HEK293 (cell line): ENCODE measurements around the gene BAG1.

Experiments
- BCL11B ChIP-seq: fragments of 450-650 bp; formaldehyde crosslinking; IDR thresholded peaks from 2 replicates; pipeline ENCODE4 v1.5.1; 2016; ENCODE audit warnings: low read depth, missing biosample characterization, missing genetic modification characterization
- GLIS2 ChIP-seq: fragments of 450-650 bp; formaldehyde crosslinking; IDR thresholded peaks from 2 replicates; pipeline ENCODE4 v1.5.1; 2016; ENCODE audit warnings: missing biosample characterization, missing genetic modification characterization
- HOXD13 ChIP-seq: sonication (generic); formaldehyde crosslinking; IDR thresholded peaks from 2 replicates; pipeline ENCODE4 v1.8.0; 2022; ENCODE audit warnings: missing genetic modification reagents, borderline replicate concordance
- KLF16 ChIP-seq: fragments of 450-650 bp; formaldehyde crosslinking; IDR thresholded peaks from 2 replicates; pipeline ENCODE4 v1.5.1; 2017; ENCODE audit warnings: missing biosample characterization, missing genetic modification characterization
- KLF7 ChIP-seq: fragments of 450-650 bp; formaldehyde crosslinking; IDR thresholded peaks from 2 replicates; pipeline ENCODE4 v1.5.1; 2016; ENCODE audit warnings: missing biosample characterization, missing genetic modification characterization, borderline replicate concordance
- KLF8 ChIP-seq: fragments of 450-650 bp; formaldehyde crosslinking; IDR thresholded peaks from 2 replicates; pipeline ENCODE4 v1.5.1; 2016; ENCODE audit warnings: missing biosample characterization, missing genetic modification characterization
- KLF9 ChIP-seq: fragments of 450-650 bp; formaldehyde crosslinking; IDR thresholded peaks from 2 replicates; pipeline ENCODE4 v1.5.1; 2016; ENCODE audit warnings: missing biosample characterization, missing genetic modification characterization, low read depth
- OSR2 ChIP-seq: fragments of 450-650 bp; formaldehyde crosslinking; IDR thresholded peaks from 2 replicates; pipeline ENCODE4 v1.5.1; 2016; ENCODE audit warnings: missing biosample characterization, missing genetic modification characterization
- OVOL3 ChIP-seq: fragments of 450-650 bp; formaldehyde crosslinking; IDR thresholded peaks from 2 replicates; pipeline ENCODE4 v1.5.1; 2016; ENCODE audit warnings: missing biosample characterization, missing genetic modification characterization
- PBX3 ChIP-seq: sonication (generic); formaldehyde crosslinking; IDR thresholded peaks from 2 replicates; pipeline ENCODE4 v1.8.1; 2022; ENCODE audit warnings: mild to moderate bottlenecking, moderate library complexity, missing genetic modification reagents
- PRDM10 ChIP-seq: fragments of 450-650 bp; formaldehyde crosslinking; IDR thresholded peaks from 2 replicates; pipeline ENCODE4 v1.5.1; 2016; ENCODE audit warnings: missing biosample characterization, missing genetic modification characterization
- PRDM6 ChIP-seq: fragments of 450-650 bp; formaldehyde crosslinking; IDR thresholded peaks from 2 replicates; pipeline ENCODE4 v1.5.1; 2017; ENCODE audit warnings: missing biosample characterization, missing genetic modification characterization
- SP7 ChIP-seq: fragments of 450-650 bp; formaldehyde crosslinking; IDR thresholded peaks from 2 replicates; pipeline ENCODE4 v1.5.1; 2016; ENCODE audit warnings: missing biosample characterization, missing genetic modification characterization
- TCF7L2 ChIP-seq: IDR thresholded peaks from 2 replicates; pipeline ENCODE4 v1.6.1; 2011; ENCODE audit warnings: low read depth, mild to moderate bottlenecking, inconsistent platforms, low read length, moderate library complexity, borderline replicate concordance
- ZBTB11 ChIP-seq: fragments of 450-650 bp; formaldehyde crosslinking; conservative IDR thresholded peaks from 2 replicates; pipeline ENCODE4 v1.5.1; 2016; ENCODE audit warnings: low read depth, missing biosample characterization, missing genetic modification characterization
- ZBTB17 ChIP-seq: fragments of 450-650 bp; formaldehyde crosslinking; IDR thresholded peaks from 2 replicates; pipeline ENCODE4 v1.5.1; 2016; ENCODE audit warnings: missing biosample characterization, missing genetic modification characterization
- ZBTB20 ChIP-seq: fragments of 450-650 bp; formaldehyde crosslinking; IDR thresholded peaks from 2 replicates; pipeline ENCODE4 v1.5.1; 2016; ENCODE audit warnings: missing biosample characterization, missing genetic modification characterization
- ZBTB21 ChIP-seq: fragments of 450-650 bp; formaldehyde crosslinking; IDR thresholded peaks from 2 replicates; pipeline ENCODE4 v1.5.1; 2017; ENCODE audit warnings: missing biosample characterization, missing genetic modification characterization
- ZEB2 ChIP-seq: fragments of 450-650 bp; formaldehyde crosslinking; IDR thresholded peaks from 2 replicates; pipeline ENCODE4 v1.5.1; 2016; ENCODE audit warnings: missing biosample characterization, missing genetic modification characterization
- ZFP69B ChIP-seq: fragments of 450-650 bp; formaldehyde crosslinking; IDR thresholded peaks from 2 replicates; pipeline ENCODE4 v1.5.1; 2016; ENCODE audit warnings: missing biosample characterization, missing genetic modification characterization
- ZNF157 ChIP-seq: fragments of 450-650 bp; formaldehyde crosslinking; IDR thresholded peaks from 2 replicates; pipeline ENCODE4 v1.5.1; 2016; ENCODE audit warnings: missing biosample characterization, missing genetic modification characterization
- ZNF18 ChIP-seq: fragments of 450-650 bp; formaldehyde crosslinking; IDR thresholded peaks from 2 replicates; pipeline ENCODE4 v1.5.1; 2016; ENCODE audit warnings: missing biosample characterization, missing genetic modification characterization
- ZNF2 ChIP-seq: fragments of 450-650 bp; formaldehyde crosslinking; IDR thresholded peaks from 2 replicates; pipeline ENCODE4 v1.5.1; 2016; ENCODE audit warnings: missing biosample characterization, missing genetic modification characterization
- ZNF23 ChIP-seq: fragments of 450-650 bp; formaldehyde crosslinking; IDR thresholded peaks from 2 replicates; pipeline ENCODE4 v1.5.1; 2016; ENCODE audit warnings: missing biosample characterization, missing genetic modification characterization, borderline replicate concordance
- ZNF37A ChIP-seq: fragments of 450-650 bp; IDR thresholded peaks from 2 replicates; pipeline ENCODE4 v1.5.1; 2018; ENCODE audit warnings: missing biosample characterization, missing genetic modification characterization
- ZNF555 ChIP-seq: fragments of 450-650 bp; formaldehyde crosslinking; conservative IDR thresholded peaks from 2 replicates; pipeline ENCODE4 v1.5.1; 2017; ENCODE audit warnings: missing biosample characterization, mild to moderate bottlenecking, missing genetic modification characterization, inconsistent platforms
- ZNF624 ChIP-seq: fragments of 450-650 bp; formaldehyde crosslinking; IDR thresholded peaks from 2 replicates; pipeline ENCODE4 v1.5.1; 2017; ENCODE audit warnings: missing biosample characterization, missing genetic modification characterization
- ZNF660 ChIP-seq: fragments of 450-650 bp; IDR thresholded peaks from 2 replicates; pipeline ENCODE4 v1.5.1; 2018; ENCODE audit warnings: missing biosample characterization, mild to moderate bottlenecking, missing genetic modification characterization
- ZNF707 ChIP-seq: fragments of 450-650 bp; formaldehyde crosslinking; IDR thresholded peaks from 2 replicates; pipeline ENCODE4 v1.5.1; 2016; ENCODE audit warnings: missing biosample characterization, missing genetic modification characterization
- ZNF837 ChIP-seq: fragments of 450-650 bp; formaldehyde crosslinking; IDR thresholded peaks from 2 replicates; pipeline ENCODE4 v1.5.1; 2016; ENCODE audit warnings: missing biosample characterization, missing genetic modification characterization

The BAG1 gene

GRCh38 chr9:33233626-33234342, 30.7 kb downstream of the BAG1 start (continued):
- TF ChIP-seq ZBTB11 = no peak
- no peak for TF ChIP-seq ZEB2
- TF ChIP-seq OVOL3 (tag by site-specific recombination) = no peak
- TF ChIP-seq ZNF157 (tag by site-specific recombination) = no peak
- no peak for TF ChIP-seq ZBTB20 (tag by site-specific recombination)
- no peak for TF ChIP-seq ZNF23 (tag by site-specific recombination)
- TF ChIP-seq GLIS2 = peak; percentile 61
- TF ChIP-seq ZNF555 (tag by site-specific recombination) = no peak
- TF ChIP-seq ZBTB21 (tag by site-specific recombination) = peak; percentile 86; the same call in 1 of the 2 replicates
- TF ChIP-seq KLF8 (tag by site-specific recombination) = peak; percentile 51; the same call in 1 of the 2 replicates
- TF ChIP-seq SP7 (tag by site-specific recombination) = no peak
- no peak for TF ChIP-seq PRDM6 (tag by site-specific recombination)
- peak; percentile 64; the same call in 1 of the 2 replicates for TF ChIP-seq ZFP69B
- no peak for TF ChIP-seq HOXD13 (CRISPR knock-in tag)
- no peak for TF ChIP-seq BCL11B (tag by site-specific recombination)
- TF ChIP-seq PRDM10 (tag by site-specific recombination) = peak; percentile 68
- peak; percentile 68; the same call in 1 of the 2 replicates for TF ChIP-seq ZNF660 (tag by site-specific recombination)
- no peak for TF ChIP-seq ZNF2 (tag by site-specific recombination)
- TF ChIP-seq KLF7 (tag by site-specific recombination) = no peak
- TF ChIP-seq PBX3 (CRISPR knock-in tag) = no peak
- TF ChIP-seq KLF9 (tag by site-specific recombination) = no peak
- TF ChIP-seq ZNF837 (tag by site-specific recombination) = no peak
- no peak for TF ChIP-seq ZNF37A (tag by site-specific recombination)
- peak; percentile 42; the same call in 1 of the 2 replicates for TF ChIP-seq KLF16 (tag by site-specific recombination)
- no peak for TF ChIP-seq ZNF624
- no peak for TF ChIP-seq ZNF18
- TF ChIP-seq ZNF707 (tag by site-specific recombination) = no peak
- TF ChIP-seq OSR2 (tag by site-specific recombination) = peak; percentile 30
- no peak for TF ChIP-seq TCF7L2
- 0 out of 2 replicates have a peak, but pooled peaks have one; percentile 22 for TF ChIP-seq ZBTB17 (tag by site-specific recombination)
